GM21447 (cell line): ENCODE measurements around the gene RNH1.

Experiments
- ATAC-seq: cut with Tn5 transposase; IDR thresholded peaks from one replicate; pipeline ENCODE4 v1.9.1; 2021; ENCODE audit not compliant: unreplicated experiment

RNH1 gene

GRCh38 chr11:506995-507726 is at the start of gene RNH1:
TSS of gene RNH1 (minus strand) at chr11:507242. CDS start at chr11:502162, 5,080 bp downstream.
- peak; percentile 49 for ATAC-seq

- no peak for ATAC-seq
These were observed 49.0 kb upstream of the RNH1 start for GRCh38 chr11:555780-556661.

- ATAC-seq: no peak
These were observed 48.3 kb upstream of the RNH1 start for GRCh38 chr11:555227-555779.

- peak; percentile 62 for ATAC-seq
These were observed 47.6 kb upstream of the RNH1 start for GRCh38 chr11:554428-555226.

GRCh38 chr11:553988-554340 is 46.9 kb upstream of the RNH1 start:
- ATAC-seq: no peak

- ATAC-seq: no peak
These were observed 46.3 kb upstream of the RNH1 start for GRCh38 chr11:553083-553987.

- no peak for ATAC-seq
These were observed 44.6 kb upstream of the RNH1 start for GRCh38 chr11:551596-551995.

GRCh38 chr11:551131-551530 is 44.1 kb upstream of the RNH1 start:
- ATAC-seq: no peak

- no peak for ATAC-seq
These were observed 43.7 kb upstream of the RNH1 start for GRCh38 chr11:550746-551085.

- ATAC-seq: no peak
These were observed 43.1 kb upstream of the RNH1 start for GRCh38 chr11:550021-550745.

GRCh38 chr11:548700-549603 is 41.9 kb upstream of the RNH1 start:
- ATAC-seq: no peak

GRCh38 chr11:545171-545570 is 38.1 kb upstream of the RNH1 start:
- ATAC-seq: no peak

GRCh38 chr11:544817-545166 is 37.8 kb upstream of the RNH1 start:
- ATAC-seq: no peak

- ATAC-seq: no peak
These were observed 34.4 kb upstream of the RNH1 start for GRCh38 chr11:541433-541885.

- ATAC-seq: no peak
These were observed 33.8 kb upstream of the RNH1 start for GRCh38 chr11:540583-541432.

GRCh38 chr11:539971-540481 is 33.0 kb upstream of the RNH1 start:
- no peak for ATAC-seq

GRCh38 chr11:538431-539051 is 31.5 kb upstream of the RNH1 start:
- no peak for ATAC-seq
